Measurements from ENCODE around the gene EGLN2. TPM values are rescaled to one million over a fixed set of nuclear protein-coding genes. Genes with fewer than 3 reads are reported as not detected.

EGLN2 gene
- total RNA-seq, 1 experiment from 2014 or later: 131 TPM

GRCh38 chr19:40807147-40808020 lies 8.4 kb downstream of the EGLN2 start:
- Mint-ChIP-seq H3K27me3 (ENCODE audit: low read depth) (peaks cover 12% of the 10 kb centered on the region), H3K4me3 (peak overlapping the region in 1 of 2 experiments; percentile 74; a peak in 4 of 5 replicates), H3K9me3 (no peaks in the 10 kb centered on the region; a peak in 2 of 5 replicates), H3K36me3 (ENCODE audit: insufficient read depth in 1 of 3, low read depth in 3 of 3) (peaks cover 26 to 55% (median 42%) of the 10 kb centered on the region in 3 experiments; a peak in 6 of 7 replicates), H3K27ac (peak overlapping the region; percentile 62 to 97 (median 89); a peak in 6 of 7 replicates), H3K4me1 (peaks cover 67 to 73% of the 10 kb centered on the region in 2 experiments)
- Histone ChIP-seq H3K9ac (ENCODE audit: extremely low read depth, insufficient read length, low read length) (no peak overlapping the region), H2BK5ac (ENCODE audit: insufficient read length, low read length) (no peak overlapping the region), H3K4me1 (ENCODE audit: insufficient read depth, low read length) (peaks cover 13% of the 10 kb centered on the region), H3K14ac (ENCODE audit: insufficient read depth, low read length) (no peak overlapping the region), H3T11ph (ENCODE audit: low read length) (no peak overlapping the region), H3K79me2 (ENCODE audit: insufficient read depth, low read length) (no peaks in the 10 kb centered on the region; the same call in 1 of the 2 replicates), H4K8ac (replicated peaks; ENCODE audit: insufficient read length, low read depth, low read length) (no peak overlapping the region), H4K20me1 (ENCODE audit: control insufficient read depth, insufficient read depth, insufficient read length) (peaks cover 2% of the 10 kb centered on the region), H2AFZ (ENCODE audit: low read length) (no peak overlapping the region), H3K79me1 (ENCODE audit: insufficient read depth, low read depth, low read length, poor library complexity, severe bottlenecking) (peaks cover 4% of the 10 kb centered on the region), H2BK20ac (ENCODE audit: low read depth, low read length, poor library complexity, severe bottlenecking) (no peak overlapping the region), H3K9me3 (ENCODE audit: control insufficient read depth, low read depth, low read length) (no peaks in the 10 kb centered on the region), H2BK15ac (ENCODE audit: low read depth, low read length) (no peak overlapping the region), H3K4me2 (ENCODE audit: insufficient read depth, insufficient read length, low read length) (no peak overlapping the region), H3K56ac (ENCODE audit: insufficient read length, low read depth, low read length) (no peak overlapping the region), H3K4ac (ENCODE audit: low read depth, low read length) (no peak overlapping the region), H3K27ac (ENCODE audit: insufficient read length, low read depth, low read length) (no peak overlapping the region), H2AK5ac (ENCODE audit: insufficient read length, low read length) (no peak overlapping the region), H2BK12ac (ENCODE audit: insufficient read length, low read depth, low read length) (no peak overlapping the region), H2BK120ac (ENCODE audit: low read depth, low read length, poor library complexity, severe bottlenecking) (no peak overlapping the region), H4K91ac (ENCODE audit: insufficient read length, low read depth, low read length) (no peak overlapping the region), H4K5ac (ENCODE audit: insufficient read length, low read depth, low read length) (no peak overlapping the region), H3K18ac (ENCODE audit: insufficient read length, low read depth, low read length) (no peak overlapping the region), H3K27me3 (ENCODE audit: insufficient read depth, low read length) (no peaks in the 10 kb centered on the region), H3K23ac (ENCODE audit: insufficient read length, low read depth, low read length) (no peak overlapping the region), H3K23me2 (ENCODE audit: insufficient read length, low read depth, low read length, poor library complexity, severe bottlenecking) (peaks cover 12% of the 10 kb centered on the region)
- TF ChIP-seq, protein P1, sequence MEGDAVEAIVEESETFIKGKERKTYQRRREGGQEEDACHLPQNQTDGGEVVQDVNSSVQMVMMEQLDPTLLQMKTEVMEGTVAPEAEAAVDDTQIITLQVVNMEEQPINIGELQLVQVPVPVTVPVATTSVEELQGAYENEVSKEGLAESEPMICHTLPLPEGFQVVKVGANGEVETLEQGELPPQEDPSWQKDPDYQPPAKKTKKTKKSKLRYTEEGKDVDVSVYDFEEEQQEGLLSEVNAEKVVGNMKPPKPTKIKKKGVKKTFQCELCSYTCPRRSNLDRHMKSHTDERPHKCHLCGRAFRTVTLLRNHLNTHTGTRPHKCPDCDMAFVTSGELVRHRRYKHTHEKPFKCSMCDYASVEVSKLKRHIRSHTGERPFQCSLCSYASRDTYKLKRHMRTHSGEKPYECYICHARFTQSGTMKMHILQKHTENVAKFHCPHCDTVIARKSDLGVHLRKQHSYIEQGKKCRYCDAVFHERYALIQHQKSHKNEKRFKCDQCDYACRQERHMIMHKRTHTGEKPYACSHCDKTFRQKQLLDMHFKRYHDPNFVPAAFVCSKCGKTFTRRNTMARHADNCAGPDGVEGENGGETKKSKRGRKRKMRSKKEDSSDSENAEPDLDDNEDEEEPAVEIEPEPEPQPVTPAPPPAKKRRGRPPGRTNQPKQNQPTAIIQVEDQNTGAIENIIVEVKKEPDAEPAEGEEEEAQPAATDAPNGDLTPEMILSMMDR (conservative IDR thresholded peaks at IDR 0.05): peak; percentile 64
- WGBS (ENCODE audit: extremely low coverage, insufficient read length, low lambda C conversion rate): no CpG with 5 or more reads among the region's 18 CpGs
- peak; percentile 86 for DNase-seq
